NCI-H146 (cell line): ENCODE results near the gene DCAF15.

Source experiments
- DNase-seq: peaks from one replicate; lab custom pipeline; 2025; lab: John Stamatoyannopoulos, UW

DCAF15 gene

GRCh38 chr19:13977803-13978202, 25.5 kb downstream of the DCAF15 start:
- DNase-seq: no peak

DNA sequence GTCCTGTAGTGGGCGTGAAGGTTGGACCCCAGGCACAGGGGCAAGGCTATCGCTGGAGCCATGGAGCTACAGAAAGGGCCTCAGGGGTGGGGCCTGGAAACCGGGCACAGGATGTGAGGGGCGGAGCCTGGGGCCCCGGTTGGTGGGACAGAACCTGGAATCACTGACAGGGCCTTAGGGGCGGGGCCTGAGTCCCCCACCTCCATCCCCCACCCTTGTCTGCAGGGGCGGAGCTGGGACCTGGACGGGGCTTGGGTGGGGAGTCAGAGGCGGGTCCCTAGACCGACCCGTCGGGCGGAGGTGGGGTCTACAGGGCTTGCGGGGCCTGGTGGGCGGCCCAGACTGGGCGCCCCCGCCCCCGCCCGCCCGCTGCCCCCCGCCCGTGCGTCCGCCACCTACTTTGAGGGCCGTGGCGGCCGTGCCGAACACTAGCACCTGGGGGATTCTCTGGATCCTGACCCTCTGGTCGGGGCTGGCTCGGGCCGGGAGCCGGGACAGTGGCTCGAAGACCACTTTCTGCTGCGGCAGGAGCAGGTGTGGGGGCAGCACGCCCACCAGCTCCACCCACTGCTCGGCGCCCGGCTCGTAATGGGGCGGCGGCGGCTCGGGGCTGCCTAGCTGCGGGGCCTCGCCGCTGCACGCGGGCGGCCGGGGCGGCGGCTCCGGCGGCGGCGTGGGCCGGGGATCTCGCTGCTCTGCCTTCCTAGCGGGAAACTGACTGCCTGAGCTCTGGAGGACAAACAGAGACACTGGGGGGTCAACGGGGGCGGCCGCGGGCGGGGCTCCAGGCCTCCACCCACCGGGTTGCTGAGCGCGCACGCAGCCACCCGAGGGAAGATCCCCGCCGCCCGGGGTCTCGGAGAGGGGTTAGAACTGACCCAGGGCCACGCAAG, 26.3 kb downstream of the DCAF15 start:
- peak; percentile 95 for DNase-seq

GRCh38 chr19:13979244-13979615, 26.9 kb downstream of the DCAF15 start:
- DNase-seq: peak; percentile 72

DNA sequence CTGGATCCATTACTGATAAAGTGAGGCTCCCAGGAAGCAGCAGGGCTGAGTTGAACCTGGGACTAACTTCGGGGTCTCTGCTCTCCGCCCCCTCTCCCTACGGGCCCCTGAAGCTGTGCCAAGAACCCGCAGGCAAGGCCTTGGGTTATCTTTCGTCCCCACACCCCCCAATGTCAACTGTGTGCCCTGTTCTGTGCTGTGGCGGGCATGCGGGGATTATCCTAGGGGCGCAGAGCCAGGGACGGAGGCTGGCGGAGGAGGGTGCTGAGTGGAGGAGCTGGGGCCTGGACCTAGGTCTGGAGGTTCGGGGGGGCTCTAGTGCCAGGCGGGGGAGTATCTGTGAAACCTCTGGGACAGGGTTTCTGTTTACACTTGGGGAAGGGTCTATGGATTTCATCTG, 27.4 kb downstream of the DCAF15 start:
- DNase-seq: no peak

- DNase-seq: no peak
Observed at GRCh38 chr19:13980340-13980739, 28.0 kb downstream of the DCAF15 start.

GRCh38 chr19:13981021-13981420, 28.7 kb downstream of the DCAF15 start:
- DNase-seq: no peak

- DNase-seq: no peak
Observed at GRCh38 chr19:13981467-13981866, 29.2 kb downstream of the DCAF15 start.

- no peak for DNase-seq
Observed at GRCh38 chr19:13981988-13982501, 29.7 kb downstream of the DCAF15 start.

GRCh38 chr19:13982773-13983172, 30.5 kb downstream of the DCAF15 start:
- no peak for DNase-seq

DNA sequence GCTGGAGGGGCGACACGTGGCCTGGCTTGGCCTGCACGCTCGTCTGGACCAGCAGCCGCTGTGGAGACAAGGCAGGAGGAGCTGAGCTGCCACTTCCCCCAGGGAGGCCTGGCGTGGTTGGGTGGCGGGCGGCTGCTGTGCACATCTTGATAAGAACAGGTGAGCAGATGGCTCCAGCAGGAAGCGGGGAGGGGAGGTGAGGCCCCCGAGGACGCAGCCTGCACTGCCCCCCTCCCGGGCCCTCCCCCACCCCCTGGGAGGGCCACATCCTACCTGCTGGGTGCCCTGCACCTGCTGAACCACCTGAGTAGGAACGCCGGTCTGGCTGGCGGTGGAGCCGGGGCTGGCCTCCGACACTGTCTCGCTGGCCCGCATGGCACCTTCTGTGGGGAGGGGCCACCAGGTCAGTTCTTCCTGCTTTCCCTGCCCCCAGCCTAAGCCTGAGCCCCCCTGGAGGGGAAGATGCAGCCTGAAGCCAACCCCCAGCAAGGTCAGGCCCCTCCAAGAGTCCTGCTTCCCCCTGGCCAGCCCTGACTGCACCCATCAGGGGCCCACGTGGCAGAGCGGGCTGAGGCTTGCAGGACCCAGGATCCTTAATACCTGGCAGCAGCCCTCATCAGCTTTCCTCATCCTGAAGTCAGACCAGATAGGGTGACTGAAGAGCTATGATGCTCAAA, 31.0 kb downstream of the DCAF15 start:
- peak; percentile 99 for DNase-seq

DNA sequence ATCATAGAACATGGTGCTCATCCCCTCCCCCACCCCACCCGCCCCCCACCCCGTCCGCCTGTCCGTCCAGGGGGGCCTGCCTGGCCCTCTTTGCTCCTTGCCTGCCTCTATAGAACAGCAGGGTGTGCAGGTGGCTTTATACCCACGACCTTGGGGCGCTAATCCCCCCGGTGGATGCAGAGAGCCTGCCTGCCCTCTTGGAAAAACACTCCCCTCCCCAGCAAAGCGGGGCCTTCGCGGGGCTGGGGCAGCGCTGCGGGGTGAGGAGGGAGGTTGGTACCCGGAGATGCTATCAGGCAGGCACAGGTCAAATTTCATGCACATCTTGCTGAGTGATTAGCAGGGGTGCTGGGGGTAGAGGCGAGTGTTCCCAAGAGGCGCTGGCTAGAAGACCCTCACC, 31.9 kb downstream of the DCAF15 start:
- DNase-seq: peak; percentile 41

DNA sequence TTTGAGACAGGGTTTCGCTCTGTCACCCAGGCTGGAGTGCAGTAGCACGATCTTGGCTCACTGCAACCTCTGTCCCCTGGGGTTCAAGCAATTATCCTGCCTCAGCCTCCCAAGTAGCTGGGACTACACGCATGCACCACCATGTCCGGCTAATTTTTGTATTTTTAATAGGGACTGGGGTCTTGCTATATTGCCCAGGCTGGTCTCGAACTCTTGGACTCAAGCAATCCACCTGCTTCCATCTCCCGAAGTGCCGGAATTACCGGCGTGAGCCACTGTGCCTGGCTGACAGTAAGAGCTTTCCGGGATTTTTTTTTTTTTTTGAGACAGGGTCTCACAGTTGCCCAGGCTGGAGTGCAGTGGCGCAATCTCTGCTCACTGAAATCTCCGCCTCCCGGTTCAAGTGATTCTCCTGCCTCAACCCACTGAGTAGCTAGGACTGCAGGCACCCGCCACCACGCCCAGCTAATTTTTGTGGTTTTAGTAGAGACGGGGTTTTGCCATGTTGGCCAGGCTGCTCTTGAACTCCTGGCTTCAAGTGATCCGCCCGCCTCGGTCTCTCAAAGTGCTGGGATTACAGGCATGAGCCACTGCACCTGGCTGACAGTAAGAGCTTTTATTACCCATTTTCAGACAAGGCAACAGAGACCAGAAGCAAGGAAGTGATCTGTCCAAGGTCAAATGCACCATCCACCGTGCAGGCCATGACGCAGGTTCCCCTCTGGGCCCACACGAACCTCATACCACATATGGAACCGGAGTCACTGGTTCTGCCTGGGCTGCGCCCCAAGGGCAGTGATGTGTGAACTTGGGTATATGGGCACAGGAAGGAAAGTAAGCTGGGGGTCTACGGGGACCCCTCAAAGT, 32.8 kb downstream of the DCAF15 start:
- DNase-seq: no peak

GRCh38 chr19:13985771-13986347, 33.5 kb downstream of the DCAF15 start:
- DNase-seq: peak; percentile 38

DNA sequence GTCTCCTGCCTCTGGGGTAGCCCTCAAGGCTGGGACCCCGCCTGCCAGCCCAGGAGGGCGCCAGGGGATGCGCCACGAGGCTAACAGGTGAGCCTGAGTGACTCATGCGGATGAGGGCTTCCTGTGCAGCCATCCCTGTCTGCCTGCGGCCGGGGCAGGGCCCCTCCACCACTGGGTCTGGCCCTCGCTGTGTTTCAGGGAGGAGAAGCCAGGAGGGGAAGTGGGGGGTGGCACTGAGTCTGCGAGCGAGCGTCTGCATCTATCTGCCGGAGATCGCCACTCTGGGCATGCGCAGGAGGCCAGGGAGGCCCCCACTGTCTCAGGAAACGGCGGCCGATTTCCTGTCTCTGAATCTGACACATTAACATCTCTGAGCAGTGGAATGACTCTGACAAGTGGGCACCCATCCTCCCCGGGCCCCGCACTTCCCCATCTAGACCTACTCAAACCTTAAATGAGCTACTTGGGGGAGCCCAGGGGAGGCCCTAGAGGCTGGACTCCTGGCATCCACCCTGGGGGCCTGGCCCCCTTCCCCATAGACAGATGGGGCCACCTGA, 34.1 kb downstream of the DCAF15 start:
- peak; percentile 38 for DNase-seq

DNA sequence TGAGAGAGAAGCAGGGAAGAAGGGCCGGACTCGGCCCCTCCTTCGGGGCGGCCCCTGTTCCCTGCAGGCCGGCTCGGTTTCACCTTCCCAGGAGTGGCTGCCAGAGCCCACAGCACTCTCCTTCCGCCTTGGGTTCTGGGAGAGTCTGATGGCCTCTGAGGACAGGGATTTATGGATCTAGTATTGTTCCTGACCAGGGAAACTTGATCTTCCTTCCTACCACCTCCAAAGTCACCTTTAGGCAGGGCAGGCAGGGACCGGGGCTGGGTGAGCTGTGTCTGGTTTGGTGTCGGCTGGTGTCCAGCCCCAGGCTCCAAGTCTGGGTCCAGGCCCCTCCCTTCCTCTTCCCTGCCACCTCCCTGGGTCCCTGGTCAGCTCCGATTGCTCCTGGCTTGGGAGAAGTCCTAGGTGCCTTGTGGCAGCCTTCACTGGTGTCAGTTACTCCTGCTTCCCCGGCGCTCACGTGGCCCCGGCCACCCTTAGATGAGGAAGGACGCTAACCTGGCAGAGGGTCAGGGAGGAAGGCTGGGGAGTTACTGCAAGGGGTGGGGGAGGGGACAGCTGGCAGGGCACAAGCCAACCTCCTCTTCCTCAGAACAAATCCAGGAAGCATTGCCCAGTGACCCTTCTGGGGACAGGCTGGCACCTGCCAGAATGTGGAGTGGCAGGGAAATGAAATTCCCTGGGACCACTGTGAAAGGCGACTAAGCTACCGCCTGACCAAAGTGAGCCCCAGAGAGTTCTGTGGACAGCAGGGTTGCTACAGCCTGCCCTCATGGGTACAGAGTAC, 35.0 kb downstream of the DCAF15 start:
- no peak for DNase-seq

DNA sequence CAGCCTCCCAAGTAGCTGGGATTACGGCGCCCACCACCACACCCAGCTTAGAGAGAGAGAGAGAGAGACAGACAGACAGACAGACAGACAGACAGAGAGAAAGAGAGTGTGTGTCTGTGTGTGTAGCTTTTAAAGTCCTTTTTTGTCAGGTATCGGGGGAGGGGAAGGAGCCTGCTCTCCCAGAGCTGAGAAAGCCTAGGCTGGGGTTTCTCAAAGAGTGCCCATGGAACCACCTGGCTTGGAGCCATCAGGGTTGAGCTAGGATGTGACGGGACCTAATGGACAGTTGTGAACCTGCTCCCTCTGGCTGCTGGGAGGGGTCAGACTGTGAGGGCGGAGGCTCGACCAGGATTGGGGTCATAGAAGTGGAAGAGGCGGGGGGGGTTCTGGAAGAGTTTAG, 37.2 kb downstream of the DCAF15 start:
- no peak for DNase-seq

- no peak for DNase-seq
Observed at GRCh38 chr19:13990085-13990484, 37.8 kb downstream of the DCAF15 start.

DNA sequence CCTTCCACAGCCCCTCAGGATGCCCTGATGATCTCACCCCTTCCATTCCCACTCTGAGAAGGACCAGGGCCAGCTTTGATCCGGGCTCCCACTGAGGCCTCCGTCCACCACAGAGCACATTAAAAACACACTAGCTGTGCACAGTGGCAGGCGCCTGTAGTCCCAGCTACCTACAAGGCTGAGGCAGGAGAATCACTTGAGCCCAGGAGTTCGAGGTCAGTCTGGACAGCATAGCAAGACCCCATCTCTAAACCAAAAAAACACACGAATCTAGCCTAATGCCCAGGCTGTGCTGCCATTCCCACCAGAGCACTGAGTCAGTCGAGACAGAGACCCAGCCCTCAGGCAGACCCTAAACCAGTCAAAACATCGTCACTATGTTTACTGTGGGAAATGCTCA, 39.7 kb downstream of the DCAF15 start:
- no peak for DNase-seq

- no peak for DNase-seq
Observed at GRCh38 chr19:13993590-13994300, 41.4 kb downstream of the DCAF15 start.
